Thyroid gland (tissue), 4 donors: Measurements from ENCODE around the gene CDC14A. TPM values are rescaled to one million over a fixed set of nuclear protein-coding genes. Genes with fewer than 3 reads are reported as not detected.

Experiments
- DNase-seq, 2 donors: peaks; one replicate each; pipeline ENCODE4 v3.0.0-alpha.2; 2019
- H3K27ac ChIP-seq, 3 donors: fragments of 200-600 bp; sonication (generic); 1 replicate in 2 of 3; 2 replicates in 1 of 3; pipeline ENCODE4 v1.5.1; 2016 to 2019; ENCODE audit warnings: mild to moderate bottlenecking in 1 of 3, moderate library complexity in 1 of 3
- H3K27me3 ChIP-seq: fragments of 200-600 bp; sonication (generic); one replicate; pipeline ENCODE4 v1.5.1; 2019
- H3K36me3 ChIP-seq, 2 donors: fragments of 200-600 bp; sonication (generic); one replicate each; pipeline ENCODE4 v1.5.1; 2016 to 2019
- H3K4me1 ChIP-seq, 2 donors: fragments of 200-600 bp; sonication (generic); one replicate each; pipeline ENCODE4 v1.5.1; 2017 to 2019
- H3K4me3 ChIP-seq, 3 donors: fragments of 200-600 bp; sonication (generic); replicated peaks in 1 of 3; 1 replicate in 2 of 3; 2 replicates in 1 of 3; pipeline ENCODE4 v1.5.1; 2016; ENCODE audit warnings: mild to moderate bottlenecking in 1 of 3
- H3K9me3 ChIP-seq: fragments of 200-600 bp; sonication (generic); one replicate; pipeline ENCODE4 v1.5.1; 2017
- CTCF ChIP-seq, 6 experiments: fragments of 200-600 bp in 3 of 6; fragments of 450-650 bp in 3 of 6; sonication (generic) in 3 of 6; IDR thresholded peaks; one replicate each; pipeline ENCODE4 v1.5.1; 2016 to 2019; ENCODE audit warnings: antibody characterized with exemption in 6 of 6, mild to moderate bottlenecking in 2 of 6, inconsistent platforms in 1 of 6, moderate library complexity in 1 of 6
- POLR2A ChIP-seq, 2 donors: fragments of 450-650 bp; IDR thresholded peaks; one replicate each; pipeline ENCODE4 v1.6.1; 2017; ENCODE audit warnings: antibody characterized with exemption in 2 of 2, mild to moderate bottlenecking in 2 of 2, moderate library complexity in 1 of 2
- WGBS, 2 donors: methylation state at CpG; one replicate each; pipeline ENCODE4 v1.1.5; 2017; 5-methylcytosine and 5-hydroxymethylcytosine counted together
- intact Hi-C: fragments of 100-400 bp; cut with DNase I; formaldehyde crosslinking; loops from one replicate; pipeline ENCODE4 v1.15.1; 2023
- total RNA-seq, 4 donors: library from RNA; depleted of rRNA; stranded (reverse); fragments of >200 nt; gene quantifications; one replicate each; pipeline ENCODE4 v1.2.3, GENCODE V29; 2016

CDC14A gene
- total RNA-seq, 4 donors from 2014 or later, result 17.1 to 32.8 (median 28.0) TPM

GRCh38 chr1:100539836-100540536 lies 187.7 kb downstream of the CDC14A start:
- peak in 1 of 2 donors; percentile 25 for DNase-seq
- Histone ChIP-seq H3K27me3 (no peaks in the 10 kb centered on the region), H3K36me3 (no peaks in the 10 kb centered on the region), H3K4me1 (peaks cover 11 to 14% of the 10 kb centered on the region in 2 donors), H3K4me3 (peak overlapping the region in 1 of 3 donors; percentile 24), H3K27ac (no peak overlapping the region), H3K9me3 (no peaks in the 10 kb centered on the region)
- TF ChIP-seq POLR2A (IDR thresholded peaks at IDR 0.05) (no peak), CTCF (IDR thresholded peaks at IDR 0.05) (no peak)
- 25 to 36% methylated on average over 15 to 20 of the region's 57 CpGs for WGBS, 2 donors
- intact Hi-C loops, result no loop called here

- no peak overlapping the region for H3K4me3 ChIP-seq
- TF ChIP-seq POLR2A (IDR thresholded peaks at IDR 0.05) (no peak), CTCF (IDR thresholded peaks at IDR 0.05) (no peak)
- H3K9me3 ChIP-seq, result no peaks in the 10 kb centered on the region
- intact Hi-C loops, result no loop called here
- H3K36me3 ChIP-seq, result no peaks in the 10 kb centered on the region
- H3K27me3 ChIP-seq, result no peaks in the 10 kb centered on the region
- no peak overlapping the region for H3K27ac ChIP-seq
- DNase-seq, result no peak
- 92 to 97% methylated on average over 2 of the region's 2 CpGs for WGBS, 2 donors
- H3K4me1 ChIP-seq, result peaks cover 11 to 14% of the 10 kb centered on the region in 2 donors
Observed at GRCh38 chr1:100542285-100542684, 190.0 kb downstream of the CDC14A start.

GRCh38 chr1:100543640-100544039 lies 191.3 kb downstream of the CDC14A start:
- Histone ChIP-seq H3K4me1 (peaks cover 11 to 13% of the 10 kb centered on the region in 2 donors), H3K4me3 (no peak overlapping the region), H3K27me3 (no peaks in the 10 kb centered on the region), H3K9me3 (no peaks in the 10 kb centered on the region), H3K27ac (no peak overlapping the region), H3K36me3 (no peaks in the 10 kb centered on the region)
- intact Hi-C loops, result no loop called here
- WGBS, 2 donors, result 79 to 87% methylated on average over 2 of the region's 2 CpGs
- no peak for DNase-seq
- TF ChIP-seq CTCF (IDR thresholded peaks at IDR 0.05) (peak in 1 of 6 experiments; percentile 12), POLR2A (IDR thresholded peaks at IDR 0.05) (no peak)

GRCh38 chr1:100544791-100545190 lies 192.5 kb downstream of the CDC14A start:
- Histone ChIP-seq H3K36me3 (no peaks in the 10 kb centered on the region), H3K27me3 (no peaks in the 10 kb centered on the region), H3K4me1 (peaks cover 4% of the 10 kb centered on the region in 2 donors), H3K27ac (no peak overlapping the region), H3K4me3 (no peak overlapping the region), H3K9me3 (no peaks in the 10 kb centered on the region)
- DNase-seq, result no peak
- 95% methylated on average over 4 of the region's 4 CpGs for WGBS, 2 donors
- no peak for TF ChIP-seq CTCF (IDR thresholded peaks at IDR 0.05)
- TF ChIP-seq POLR2A (IDR thresholded peaks at IDR 0.05), result no peak
- intact Hi-C loops, result no loop called here

GRCh38 chr1:100545855-100546254 lies 193.5 kb downstream of the CDC14A start:
- Histone ChIP-seq H3K27ac (no peak overlapping the region), H3K27me3 (no peaks in the 10 kb centered on the region), H3K4me1 (no peaks in the 10 kb centered on the region), H3K4me3 (no peak overlapping the region), H3K9me3 (no peaks in the 10 kb centered on the region), H3K36me3 (no peaks in the 10 kb centered on the region)
- no peak for TF ChIP-seq CTCF (IDR thresholded peaks at IDR 0.05)
- no peak for TF ChIP-seq POLR2A (IDR thresholded peaks at IDR 0.05)
- no peak for DNase-seq
- intact Hi-C loops, result no loop called here
- 98 to 99% methylated on average over 1 of the region's 1 CpG for WGBS, 2 donors
